T-helper 2 cell (primary cell): Measurements from ENCODE around the gene BCAS3.
"Not testable (repeated sequence)": the region's sequence is repeated elsewhere in the genome, so short reads cannot be mapped to it uniquely, and the experiment has no call there.

Experiments
- DNase-seq, 5 experiments: peaks; one replicate each; pipeline versions ENCODE4 v3.0.0 to v3.0.0-alpha.2; 2012 to 2022

The BCAS3 gene

GRCh38 chr17:61235001-61235826, 557.6 kb downstream of the BCAS3 start:
- DNase-seq: no peak

GRCh38 chr17:61235827-61236197, 558.2 kb downstream of the BCAS3 start:
- DNase-seq: no peak

- no peak for DNase-seq
These were observed 559.6 kb downstream of the BCAS3 start for GRCh38 chr17:61237275-61237674.

DNA sequence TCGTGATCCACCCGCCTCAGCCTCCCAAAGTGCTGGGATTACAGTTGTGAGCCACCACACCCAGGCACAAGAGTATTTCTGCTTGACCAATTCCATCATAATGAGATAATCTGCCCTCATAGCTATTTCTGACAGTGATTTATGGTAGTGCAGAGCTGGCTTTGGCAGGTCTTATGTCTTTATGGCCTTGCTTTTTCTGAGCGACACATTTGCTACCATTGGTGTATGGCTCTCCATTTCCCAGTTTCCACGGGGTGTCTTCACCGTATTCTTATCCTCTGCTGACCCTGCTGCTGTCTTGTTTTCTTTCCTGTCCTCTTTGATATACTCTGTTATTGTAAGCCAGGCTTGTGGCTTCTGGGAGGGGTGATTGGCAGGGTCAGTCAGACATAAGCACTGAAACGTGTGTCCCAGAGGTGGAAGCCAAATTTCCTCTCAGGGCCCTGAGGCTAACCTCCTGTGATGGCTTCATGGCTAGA, 560.8 kb downstream of the BCAS3 start:
- no peak for DNase-seq

GRCh38 chr17:61239327-61239726, 561.7 kb downstream of the BCAS3 start:
- peak in 1 of 5 experiments; percentile 64 for DNase-seq

- peak in 1 of 5 experiments; percentile 67 for DNase-seq
These were observed 562.3 kb downstream of the BCAS3 start for GRCh38 chr17:61239953-61240352.

DNA sequence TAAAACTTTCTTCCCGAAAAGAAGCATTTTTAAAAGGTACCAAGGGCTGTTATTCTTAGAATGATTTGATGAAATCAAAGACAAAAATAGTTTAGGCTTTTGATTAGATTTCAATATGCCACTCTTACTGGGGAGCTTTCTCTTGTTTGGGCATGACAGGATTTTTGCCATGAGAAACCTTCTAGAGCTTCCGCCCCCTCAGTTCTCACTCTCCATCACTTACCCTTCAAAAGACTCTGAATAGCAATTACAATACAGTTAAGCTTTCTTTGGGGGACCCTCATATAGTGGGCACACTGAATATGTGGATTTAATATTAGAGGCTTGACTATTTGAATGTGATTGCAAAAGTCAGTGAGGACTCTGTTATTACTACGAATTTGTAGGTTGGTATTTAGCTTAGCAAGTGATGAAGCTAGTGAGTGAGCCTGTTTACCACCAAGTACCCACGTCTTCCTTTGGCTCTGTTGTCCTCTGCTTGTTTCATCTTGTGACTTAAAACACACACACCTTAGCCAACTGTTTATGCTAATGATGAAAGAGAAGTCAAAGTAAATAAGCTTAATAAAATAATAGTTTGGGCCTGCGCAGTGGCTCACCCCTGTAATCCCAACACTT, 563.3 kb downstream of the BCAS3 start:
- DNase-seq: peak in 1 of 5 experiments; percentile 62

DNA sequence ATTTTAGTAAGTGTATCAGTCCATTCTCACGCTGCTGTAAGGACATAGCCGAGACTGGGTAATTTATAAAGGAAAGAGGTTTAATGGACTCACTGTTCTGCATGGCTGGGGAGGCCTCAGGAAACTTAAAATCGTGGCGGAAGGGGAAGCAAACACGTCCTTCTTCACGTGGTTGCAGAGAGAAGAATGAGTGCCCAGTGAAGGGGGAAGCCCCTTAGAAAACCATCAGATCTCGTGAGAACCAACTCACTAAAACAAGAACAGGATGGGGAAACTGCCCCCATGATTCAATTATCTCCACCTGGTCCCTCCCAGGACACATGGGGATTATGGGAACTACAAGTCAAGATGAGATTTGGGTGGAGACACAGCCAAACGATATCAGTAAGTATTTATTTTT, 567.3 kb downstream of the BCAS3 start:
- not testable (repeated sequence) for DNase-seq

DNA sequence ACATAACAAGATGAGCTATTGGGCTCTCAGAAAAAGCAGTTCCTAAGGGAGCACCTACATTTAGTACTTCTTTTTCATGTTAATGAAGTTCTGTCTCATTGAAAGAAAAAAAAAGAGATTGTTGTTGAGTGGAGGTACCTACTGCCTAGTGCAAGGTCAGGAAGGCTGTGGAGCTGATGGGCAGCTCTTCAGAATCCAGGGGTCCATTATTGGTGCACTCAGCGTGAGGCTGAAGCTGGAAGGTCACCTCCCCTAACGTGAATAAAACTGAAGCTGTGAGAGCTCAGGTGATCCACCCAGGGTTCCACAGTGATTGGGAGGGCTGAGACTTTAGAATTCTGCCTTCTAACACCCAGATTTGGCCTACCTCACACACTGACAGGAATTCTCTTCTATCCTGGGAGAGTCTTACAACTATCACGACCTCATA, 568.1 kb downstream of the BCAS3 start:
- no peak for DNase-seq

GRCh38 chr17:61247439-61247838, 569.8 kb downstream of the BCAS3 start:
- no peak for DNase-seq

- DNase-seq: no peak
These were observed 570.7 kb downstream of the BCAS3 start for GRCh38 chr17:61248399-61248798.

DNA sequence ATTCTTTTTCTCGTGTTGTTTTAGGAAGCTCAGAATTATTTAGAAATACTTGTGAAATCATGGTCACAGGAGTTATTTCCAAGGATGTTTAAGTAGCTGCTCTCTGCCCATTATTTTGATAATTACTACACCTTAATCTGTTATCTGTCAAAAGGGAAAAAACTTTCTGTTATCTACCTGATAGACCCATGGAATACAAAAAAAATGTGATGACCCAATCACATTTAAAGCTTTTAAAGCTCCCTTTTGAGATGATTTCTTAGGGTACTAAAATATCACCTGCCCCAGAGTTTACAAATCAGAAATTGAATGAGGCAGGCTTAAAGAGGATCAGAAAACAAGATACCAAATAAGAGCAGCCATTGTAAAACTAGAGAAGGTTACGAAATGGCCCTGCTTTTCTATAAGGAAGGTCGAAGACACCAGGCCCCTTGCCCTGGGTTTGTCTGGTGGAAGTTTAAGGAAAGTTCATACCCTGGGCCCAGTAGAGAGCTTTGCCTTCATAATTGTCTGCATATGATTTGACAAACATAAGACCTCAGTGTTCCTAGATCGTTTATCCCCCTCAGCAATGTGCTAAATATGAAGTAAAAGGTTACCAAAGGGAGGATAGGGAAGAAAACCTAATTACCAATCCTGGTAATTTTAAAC, 572.1 kb downstream of the BCAS3 start:
- DNase-seq: no peak

- DNase-seq: peak in 1 of 5 experiments; percentile 19
These were observed 572.8 kb downstream of the BCAS3 start for GRCh38 chr17:61250335-61250890.

DNA sequence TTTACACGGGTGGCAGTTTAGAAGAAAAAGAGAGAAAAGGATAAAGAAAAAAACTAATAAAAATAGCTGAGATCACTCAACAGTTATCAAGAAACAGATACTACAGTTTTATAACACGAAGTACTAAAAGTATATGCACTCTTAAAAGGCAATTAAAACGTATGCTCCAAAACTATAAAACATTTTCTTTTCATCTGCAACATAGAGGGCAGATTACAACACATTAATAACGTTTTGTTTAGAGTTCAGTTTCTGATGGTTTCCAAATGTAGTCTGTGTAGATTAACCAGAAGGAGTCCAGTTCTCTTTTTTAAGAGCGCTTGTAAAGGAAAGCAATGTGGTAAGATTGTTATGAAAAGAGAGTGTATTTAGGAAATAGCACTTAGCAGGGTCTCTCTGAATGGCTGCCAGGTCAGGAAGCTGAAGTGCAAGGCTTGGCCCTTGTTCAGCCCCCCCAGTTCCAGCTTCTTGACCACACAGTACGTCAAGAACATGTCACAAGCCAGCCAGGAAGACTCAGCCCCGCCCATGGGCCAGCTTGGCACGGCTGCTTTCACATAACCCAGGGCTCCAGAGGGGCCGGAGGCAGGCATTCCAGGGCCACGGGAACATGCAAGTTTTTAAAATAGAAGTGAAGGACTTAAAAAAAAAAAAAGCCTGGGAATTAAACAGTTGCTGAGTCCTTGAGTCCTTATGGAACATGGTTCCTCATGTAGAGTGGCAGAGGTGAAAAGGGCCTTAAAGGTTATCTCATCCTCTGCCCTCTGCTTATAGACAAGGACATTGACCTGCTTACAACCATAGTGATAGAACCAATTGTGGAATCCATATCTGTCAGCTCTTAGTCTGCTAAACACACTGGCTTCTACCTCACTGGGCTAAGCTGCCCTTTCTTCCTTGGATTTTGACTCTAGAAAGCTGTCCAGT, 574.6 kb downstream of the BCAS3 start:
- no peak for DNase-seq

- DNase-seq: no peak
These were observed 575.7 kb downstream of the BCAS3 start for GRCh38 chr17:61253362-61253761.

GRCh38 chr17:61253937-61254574, 576.4 kb downstream of the BCAS3 start:
- DNase-seq: no peak

DNA sequence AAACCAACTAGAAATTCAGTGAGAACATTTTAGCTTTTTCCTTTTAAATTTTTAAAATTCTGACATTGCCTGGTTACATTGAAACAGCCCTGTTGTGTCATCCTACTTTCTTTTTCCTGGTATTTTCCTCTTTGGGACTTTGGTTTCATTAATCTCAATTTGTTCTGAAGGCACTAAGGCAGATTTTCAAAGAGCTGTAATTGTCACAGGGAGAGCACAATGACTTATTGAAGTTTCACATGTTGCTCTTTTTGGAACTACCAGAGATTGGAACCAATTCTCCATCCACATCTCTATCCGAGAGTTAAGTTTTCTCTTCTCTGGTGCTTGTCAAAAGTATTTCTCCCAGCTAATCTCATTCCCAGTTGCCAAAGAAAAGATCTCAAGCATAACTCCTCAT, 577.3 kb downstream of the BCAS3 start:
- DNase-seq: no peak

DNA sequence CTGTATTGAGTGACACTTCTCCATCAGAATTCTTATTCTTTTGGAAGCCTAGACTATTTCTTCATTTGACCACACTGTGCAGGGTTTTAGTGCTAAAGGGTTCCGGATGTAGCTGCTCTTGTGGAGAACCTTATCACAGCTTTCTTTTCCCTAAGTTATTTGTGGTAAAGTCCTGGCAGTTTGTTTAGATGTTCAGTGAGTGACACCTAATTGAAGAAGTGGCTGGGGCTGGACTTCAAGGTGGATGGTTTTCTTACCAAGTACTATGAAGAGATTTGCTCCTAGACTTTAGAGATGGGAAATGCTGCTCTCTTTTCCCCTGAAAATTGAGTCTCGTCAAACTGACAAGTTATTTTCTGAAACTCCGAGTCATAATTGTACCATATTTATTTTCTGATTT, 578.0 kb downstream of the BCAS3 start:
- no peak for DNase-seq

- DNase-seq: no peak
These were observed 581.7 kb downstream of the BCAS3 start for GRCh38 chr17:61259360-61259759.

DNA sequence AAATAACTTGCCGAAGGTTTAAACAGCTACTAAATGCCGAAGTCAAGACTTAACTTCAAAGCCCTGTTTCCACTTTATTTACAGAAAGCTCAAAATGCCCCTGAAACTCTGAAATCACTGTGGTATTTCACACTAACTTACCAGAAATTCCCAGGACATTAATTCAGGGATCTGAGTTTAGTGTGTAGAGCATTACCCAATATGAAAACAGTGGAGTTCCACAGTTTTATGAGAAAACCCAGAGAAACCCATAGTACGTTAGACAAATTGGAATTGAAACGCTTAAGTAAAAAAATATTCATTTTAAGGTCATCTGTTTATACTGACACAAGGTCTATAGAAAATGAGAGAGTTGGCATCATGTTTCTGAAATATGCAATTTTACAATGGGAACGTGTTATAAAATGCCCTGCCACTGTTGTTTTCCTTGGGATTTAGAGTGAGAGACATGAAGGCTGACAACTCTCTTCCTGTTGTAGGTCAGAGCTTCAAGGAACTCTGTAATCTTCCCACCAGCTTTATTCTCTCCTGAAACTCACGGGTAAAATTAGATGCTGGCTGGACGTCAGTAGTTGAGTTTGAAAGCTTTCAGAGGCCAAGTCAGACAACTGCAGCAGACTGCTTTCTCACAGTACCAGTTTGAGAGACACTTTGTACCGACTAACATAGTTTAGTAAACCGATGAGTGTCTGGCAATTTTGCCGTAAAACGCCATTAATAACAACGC, 582.6 kb downstream of the BCAS3 start:
- no peak for DNase-seq
